GM18519 (cell line): ENCODE results near the gene RIPPLY3.

Experiments
- ATAC-seq: cut with Tn5 transposase; IDR thresholded peaks from one replicate; pipeline ENCODE4 v1.9.1; 2021; ENCODE audit warnings: mild to moderate bottlenecking, moderate library complexity; ENCODE audit not compliant: unreplicated experiment, low FRiP score

RIPPLY3 gene

GRCh38 chr21:37006486-37007291 is at the start of gene RIPPLY3:
TSS of gene RIPPLY3 (plus strand) at chr21:37006702. CDS start at chr21:37006773, 71 bp downstream.
- no peak for ATAC-seq

GRCh38 chr21:36959020-36959835 is 47.3 kb upstream of the RIPPLY3 start:
- ATAC-seq, result no peak

DNA sequence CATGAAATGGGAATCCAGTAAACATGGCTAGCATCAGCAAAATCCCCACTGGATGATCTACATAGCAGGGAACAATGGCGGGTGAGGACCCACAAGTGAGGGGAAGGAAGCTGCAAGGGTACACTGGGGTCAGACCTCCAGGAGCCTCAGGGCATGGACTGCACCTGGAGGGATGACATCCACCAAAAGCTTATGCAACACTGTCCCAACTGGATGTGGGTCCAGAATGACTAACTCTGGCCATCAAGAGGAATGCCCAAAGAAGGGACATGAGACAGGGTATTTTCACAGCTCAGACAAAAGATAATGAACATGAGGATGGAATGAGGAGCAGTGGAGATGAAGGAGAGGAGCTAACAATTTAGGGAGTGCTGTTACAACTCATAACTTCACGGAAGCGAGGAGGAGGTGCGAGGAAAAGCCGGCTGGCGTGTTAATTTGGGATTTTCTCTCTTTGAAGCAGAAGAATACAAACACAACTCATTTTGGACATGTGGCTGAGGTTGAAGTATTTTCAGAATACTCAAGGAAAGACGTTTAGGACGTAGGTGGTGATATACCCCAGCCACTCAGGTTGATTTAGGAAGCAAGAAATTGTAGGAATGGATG is 45.7 kb upstream of the RIPPLY3 start:
- ATAC-seq, result no peak

DNA sequence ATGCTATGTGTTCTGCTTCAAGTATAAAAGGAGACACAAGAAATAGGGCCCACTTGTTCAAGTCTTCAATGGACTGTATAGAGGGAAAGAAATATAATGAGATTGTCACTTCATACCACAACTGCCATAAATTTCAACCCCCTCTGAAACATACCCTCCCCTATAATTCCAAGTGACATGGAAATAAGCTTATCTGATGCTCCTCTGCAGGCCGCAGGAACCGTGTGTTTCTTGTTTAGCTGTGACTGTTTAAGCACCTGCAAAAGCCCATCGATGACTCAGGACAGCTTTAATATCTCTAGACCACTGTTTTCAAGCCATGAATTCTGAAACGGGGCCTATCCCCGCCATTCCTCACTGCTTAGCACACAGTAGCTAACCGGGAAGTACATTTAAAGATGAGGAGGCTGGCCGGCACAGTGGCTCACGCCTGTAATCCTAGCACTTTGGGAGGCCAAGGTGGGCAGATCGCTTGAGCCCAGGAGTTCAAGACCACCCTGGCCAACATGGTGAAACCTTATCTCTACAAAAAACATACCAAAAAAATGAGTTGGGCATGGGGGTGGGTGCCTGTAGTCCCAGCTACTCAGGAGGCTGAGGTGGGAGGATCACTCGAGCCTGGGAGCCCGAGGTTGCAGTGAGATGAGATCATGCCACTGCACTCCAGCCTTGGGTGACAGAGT is 44.3 kb upstream of the RIPPLY3 start:
- no peak for ATAC-seq

DNA sequence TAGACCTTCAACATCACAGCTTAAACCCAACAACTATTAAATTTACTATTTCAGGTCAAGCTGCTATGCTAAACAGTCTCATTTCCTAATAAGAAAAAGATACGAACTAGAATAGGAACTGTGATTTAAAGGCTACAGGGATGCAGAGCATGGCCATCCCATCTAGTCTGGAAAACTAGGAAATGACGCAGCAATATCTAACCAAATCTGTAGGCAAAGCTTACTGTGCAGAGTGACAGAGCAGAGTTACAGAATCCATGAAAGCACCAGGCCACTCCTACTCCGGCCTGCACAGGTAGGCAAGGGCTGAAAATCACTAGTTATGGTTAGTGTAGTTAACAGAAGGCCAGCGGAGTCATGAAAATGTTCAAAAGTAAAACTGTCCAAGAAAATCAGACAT is 42.1 kb upstream of the RIPPLY3 start:
- no peak for ATAC-seq

GRCh38 chr21:36964827-36965719 is 41.4 kb upstream of the RIPPLY3 start:
- no peak for ATAC-seq

DNA sequence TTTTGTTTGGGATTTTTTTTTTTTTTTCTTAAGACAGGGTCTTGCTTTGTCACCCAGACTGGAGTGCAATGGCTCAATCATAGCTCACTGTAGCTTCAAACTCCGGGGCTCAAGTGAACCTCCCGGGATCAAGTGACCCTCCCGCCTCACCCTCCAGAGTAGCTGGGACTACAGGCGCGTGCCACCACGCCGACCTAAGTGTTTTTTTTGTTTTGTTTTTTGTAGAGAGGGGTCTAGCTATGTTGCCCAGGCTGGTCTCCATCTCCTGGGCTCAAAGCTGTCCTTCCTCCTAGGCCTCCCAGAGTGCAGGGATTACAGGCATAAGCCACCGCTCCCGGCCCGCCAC is 40.8 kb upstream of the RIPPLY3 start:
- no peak for ATAC-seq

DNA sequence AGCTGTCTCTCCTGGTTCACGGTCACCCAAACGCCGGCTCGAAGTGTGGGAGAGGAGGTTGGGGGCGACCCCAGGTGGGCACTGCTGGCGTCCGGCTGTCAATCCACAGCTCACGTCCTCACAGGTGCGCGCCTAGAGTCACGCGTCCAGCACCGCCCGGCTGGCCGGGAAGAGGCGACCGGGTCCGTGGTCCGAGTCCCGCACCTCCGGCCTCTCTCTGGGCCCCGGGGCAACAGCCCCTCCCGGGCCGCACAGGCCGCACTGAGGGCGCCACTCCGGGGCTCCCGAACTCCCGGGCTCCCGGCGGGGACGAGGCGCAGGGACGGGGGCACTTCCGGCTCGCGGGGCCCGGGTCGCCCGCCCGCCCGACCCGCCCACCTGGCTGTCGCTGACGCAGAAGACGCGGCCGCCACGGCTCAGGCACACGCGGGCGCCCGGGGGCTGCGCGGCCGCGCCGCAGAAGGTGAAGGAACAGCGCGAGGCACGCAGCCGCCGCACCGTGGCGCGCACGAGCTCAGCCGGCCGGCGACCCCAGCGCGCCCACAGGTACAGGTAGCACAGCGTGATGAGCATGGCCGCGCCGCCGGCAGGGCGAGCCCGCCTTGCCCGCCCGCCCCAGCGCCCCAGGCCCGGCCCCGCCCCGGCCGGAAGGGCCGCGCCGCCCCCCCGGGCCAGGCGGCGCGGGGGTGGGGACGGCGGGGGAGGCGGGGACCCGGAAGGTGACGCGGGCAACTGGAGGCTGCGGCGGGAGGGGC is 40.3 kb upstream of the RIPPLY3 start, which contains the start of gene HLCS:
HLCS (minus strand) TSS at position 604 of the 755 bp plus-strand sequence; CDS start at position 573, 31 bp downstream.
- peak; percentile 72 for ATAC-seq

DNA sequence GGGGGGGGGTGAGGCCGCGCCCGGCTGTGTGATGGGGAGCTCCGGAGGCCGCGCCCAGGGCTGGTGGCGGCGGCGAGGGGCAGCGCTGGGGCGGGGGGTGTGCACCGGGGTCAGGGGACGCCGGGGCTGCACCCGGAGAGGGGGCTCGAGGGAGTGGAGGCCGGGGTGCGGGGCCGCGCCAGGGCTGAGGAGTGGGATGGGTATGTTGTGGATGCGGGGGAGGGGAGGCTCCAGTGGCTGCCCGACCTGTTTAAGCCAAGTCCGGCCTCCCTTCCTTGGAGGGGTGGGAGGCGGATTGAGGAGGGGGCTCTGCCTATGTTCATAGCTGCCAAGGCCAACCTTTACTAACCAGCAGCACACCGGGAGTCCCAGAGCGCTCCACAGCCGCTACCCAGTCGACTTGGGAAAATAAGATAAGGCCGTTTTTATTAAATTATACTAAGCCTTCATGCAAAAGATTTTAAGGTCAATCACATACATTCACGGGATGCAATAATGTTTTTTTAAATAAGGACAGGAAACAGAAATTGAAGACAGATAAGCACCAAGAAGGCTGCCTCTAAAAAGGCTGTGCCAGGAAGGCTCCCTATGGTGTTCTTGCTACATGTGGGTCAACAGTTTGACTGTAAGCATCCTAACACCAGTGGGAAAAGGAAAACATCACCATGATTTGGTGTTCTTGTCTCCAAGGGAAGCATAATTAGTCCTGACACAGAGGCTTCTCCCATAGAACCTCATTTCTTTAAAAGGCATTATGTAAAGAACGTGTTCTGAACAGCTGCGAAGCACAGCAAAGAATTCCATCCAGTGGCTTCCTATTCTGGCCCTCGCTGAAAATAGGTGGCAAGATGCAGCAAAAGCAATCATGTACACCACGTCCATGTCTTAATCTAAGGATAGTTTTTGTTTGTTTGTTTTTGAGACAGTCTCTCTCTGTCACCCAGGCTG is 39.4 kb upstream of the RIPPLY3 start:
- peak; percentile 2 for ATAC-seq

- no peak for ATAC-seq
Measured at GRCh38 chr21:36968414-36968813, 38.1 kb upstream of the RIPPLY3 start.

GRCh38 chr21:36968976-36969375 is 37.5 kb upstream of the RIPPLY3 start:
- ATAC-seq, result no peak

DNA sequence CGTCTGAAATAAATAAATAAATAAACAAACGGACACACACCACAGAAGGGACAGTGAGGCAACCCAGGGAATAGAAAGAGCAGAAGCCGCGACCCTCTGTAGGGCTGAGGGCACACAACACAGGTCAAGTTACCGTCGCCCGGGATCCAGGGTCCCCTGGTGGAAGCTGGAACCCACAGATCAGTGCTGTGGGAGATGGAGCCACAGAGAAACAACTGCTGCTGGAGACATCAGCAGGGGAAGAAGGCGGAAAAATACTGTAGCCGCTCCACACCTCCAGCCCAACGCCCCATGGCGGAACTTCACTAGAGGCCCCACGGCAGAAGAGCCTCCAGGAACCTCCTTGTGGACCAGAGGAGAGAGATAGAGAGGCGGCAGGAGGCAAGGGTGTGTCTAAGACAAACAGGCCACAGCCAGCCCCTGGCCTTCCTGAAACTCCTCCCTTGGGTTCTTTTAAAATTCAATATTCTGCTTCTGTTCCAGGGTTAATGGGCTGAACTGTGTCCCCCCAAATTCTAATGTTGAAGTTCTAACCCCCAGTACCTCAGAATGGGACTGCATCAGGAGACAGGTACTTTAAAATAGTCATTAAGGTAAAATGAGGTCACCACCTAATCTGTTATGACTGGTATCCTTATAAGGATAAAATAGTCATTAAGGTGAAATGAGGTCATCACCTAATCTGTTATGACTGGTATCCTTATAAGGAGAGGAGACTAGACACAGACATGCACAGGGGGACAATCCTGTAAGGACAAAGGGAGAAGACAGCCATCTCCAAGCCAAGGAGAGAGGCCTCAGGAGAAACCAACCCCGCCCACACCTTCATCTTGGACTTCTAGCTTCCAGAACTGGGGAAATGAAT is 32.3 kb upstream of the RIPPLY3 start:
- ATAC-seq, result no peak

GRCh38 chr21:36974851-36975192 is 31.7 kb upstream of the RIPPLY3 start:
- no peak for ATAC-seq

GRCh38 chr21:36976228-36976861 is 30.2 kb upstream of the RIPPLY3 start:
- ATAC-seq, result no peak

GRCh38 chr21:36976882-36977651 is 29.4 kb upstream of the RIPPLY3 start:
- ATAC-seq, result no peak
